GM18526 (cell line): ENCODE data around the gene VASN.

Source experiments
- POLR2A ChIP-seq: IDR thresholded peaks from 3 replicates; pipeline ENCODE4 v1.6.1; 2011; ENCODE audit not compliant: insufficient read length; ENCODE audit errors: extremely low read depth

The VASN gene

GRCh38 chr16:4332623-4333307, 38.9 kb upstream of the VASN start:
- no peak for TF ChIP-seq POLR2A

DNA sequence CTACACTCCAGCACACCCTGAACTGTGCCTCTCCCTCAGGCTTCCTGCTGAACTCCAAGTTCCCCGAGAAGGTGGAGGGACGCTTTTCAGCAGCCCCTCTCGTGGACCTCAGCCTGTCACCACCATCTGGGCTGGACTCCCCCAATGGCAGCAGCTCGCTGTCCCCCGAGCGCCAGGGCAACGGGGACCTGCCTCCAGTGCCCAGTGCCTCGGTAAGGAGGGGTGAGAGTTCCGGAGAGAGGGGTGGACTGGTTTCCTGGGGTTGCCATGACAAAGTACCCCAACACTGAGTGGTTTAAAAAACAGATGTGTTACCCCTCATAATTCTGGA, 38.4 kb upstream of the VASN start:
- no peak for TF ChIP-seq POLR2A

DNA sequence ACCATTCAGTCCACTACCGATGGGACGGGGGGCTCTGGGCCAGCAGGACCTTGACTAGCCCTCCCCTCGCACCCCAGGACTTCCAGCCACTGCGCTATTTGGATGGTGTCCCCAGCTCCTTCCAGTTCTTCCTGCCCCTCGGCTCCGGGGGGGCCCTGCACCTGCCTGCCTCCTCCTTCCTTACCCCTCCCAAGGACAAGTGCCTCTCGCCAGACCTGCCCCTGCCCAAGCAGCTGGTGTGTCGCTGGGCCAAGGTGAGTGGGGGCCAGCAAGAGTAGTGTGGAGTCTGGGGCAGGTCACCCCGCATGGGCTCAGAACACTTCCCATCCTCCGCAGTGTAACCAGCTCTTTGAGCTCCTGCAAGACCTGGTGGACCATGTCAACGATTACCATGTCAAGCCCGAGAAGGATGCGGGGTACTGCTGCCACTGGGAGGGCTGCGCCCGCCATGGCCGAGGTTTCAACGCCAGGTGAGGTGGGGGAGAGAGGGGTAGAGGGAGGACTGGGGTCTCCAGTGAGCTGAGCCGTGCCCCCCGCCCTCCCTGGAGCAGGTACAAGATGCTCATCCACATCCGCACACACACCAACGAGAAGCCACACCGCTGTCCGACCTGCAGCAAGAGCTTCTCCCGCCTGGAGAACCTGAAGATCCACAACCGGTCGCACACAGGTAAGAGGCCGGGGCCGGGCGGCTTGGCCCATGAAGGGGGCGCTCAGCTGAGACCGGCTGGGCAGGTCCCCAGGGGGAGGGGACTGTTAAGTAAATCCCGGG, 36.7 kb upstream of the VASN start:
- no peak for TF ChIP-seq POLR2A

- TF ChIP-seq POLR2A, result no peak
These were observed 34.7 kb upstream of the VASN start for GRCh38 chr16:4336701-4337539.

DNA sequence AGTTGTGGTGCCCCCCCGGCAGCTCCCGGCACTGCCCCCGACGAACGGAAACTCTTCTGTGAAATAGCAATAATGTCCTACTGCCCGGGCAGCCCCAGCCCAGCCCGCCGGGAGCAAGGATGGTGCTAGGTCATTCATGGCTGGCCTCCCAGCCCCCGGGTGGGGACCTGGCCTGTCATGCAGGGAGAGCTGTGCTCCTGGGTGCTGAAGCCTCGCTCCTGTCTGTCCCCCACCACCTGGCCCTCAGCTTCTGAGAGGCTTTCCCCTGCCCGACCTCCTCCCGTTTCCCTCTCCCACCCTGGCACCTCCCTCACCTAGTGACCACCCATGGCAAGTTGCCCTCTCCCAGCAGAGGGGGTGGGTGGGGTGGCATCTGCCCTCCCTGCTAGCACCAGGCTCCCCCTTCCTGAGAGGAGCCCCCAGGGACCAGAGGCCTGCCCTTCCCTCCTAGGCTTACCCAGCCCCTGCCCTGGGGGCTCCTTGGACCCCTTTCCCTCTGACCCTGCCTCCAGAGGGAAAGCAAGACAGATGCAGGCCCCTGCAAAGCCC, 34.0 kb upstream of the VASN start:
- no peak for TF ChIP-seq POLR2A

DNA sequence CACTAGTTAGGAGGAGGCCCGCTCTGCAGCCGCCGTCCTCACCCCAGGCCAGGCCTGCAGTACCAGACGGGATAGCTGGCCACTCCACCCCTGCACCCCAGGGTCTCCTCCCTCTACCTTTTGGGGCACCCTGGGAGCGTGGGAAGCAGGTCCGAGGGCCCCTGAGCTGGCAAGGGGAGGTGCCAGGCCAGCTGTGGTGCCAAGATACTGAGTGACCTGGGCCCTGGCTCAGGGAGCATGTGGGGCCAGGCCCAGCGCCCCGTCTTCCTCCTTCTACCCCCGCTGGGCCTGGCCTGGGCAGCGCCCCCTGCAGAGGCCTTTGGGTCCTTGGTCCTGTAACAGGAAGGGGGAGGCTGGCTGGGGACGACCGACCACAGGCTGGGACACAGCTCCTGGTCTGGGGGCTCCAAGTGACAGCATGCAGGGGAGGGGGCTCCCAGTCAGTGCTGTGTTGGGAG, 33.5 kb upstream of the VASN start:
- TF ChIP-seq POLR2A, result no peak

DNA sequence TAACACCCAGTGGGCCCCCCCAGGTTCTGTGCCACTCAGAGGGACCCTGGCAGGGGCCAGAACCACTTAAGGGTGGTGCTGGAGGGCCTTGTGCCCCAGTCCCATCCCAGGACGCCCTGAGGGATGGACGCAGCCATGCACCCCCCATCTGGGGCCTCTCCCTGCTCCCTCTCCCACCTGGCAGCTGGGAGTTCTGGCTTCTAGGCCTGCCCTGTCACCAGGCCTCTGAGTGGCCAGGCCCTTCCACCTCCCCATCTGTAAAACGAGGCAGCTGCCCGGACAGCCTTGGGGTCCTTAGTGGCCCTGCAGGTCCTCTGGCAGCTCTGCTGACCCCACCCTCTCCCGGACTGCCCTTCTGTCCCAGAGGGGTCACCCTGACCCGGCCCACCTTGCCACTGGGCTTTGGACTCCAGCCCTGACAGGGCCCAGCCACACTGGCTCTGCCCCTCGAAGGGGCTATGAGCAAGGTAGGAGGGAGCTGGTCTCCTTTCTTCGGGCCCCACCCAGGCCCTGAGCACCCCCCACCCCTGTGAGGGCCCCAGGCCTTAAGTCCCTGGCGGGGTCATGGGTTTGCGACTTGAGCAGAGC, 32.8 kb upstream of the VASN start:
- no peak for TF ChIP-seq POLR2A

- no peak for TF ChIP-seq POLR2A
These were observed 32.2 kb upstream of the VASN start for GRCh38 chr16:4339455-4339854.

DNA sequence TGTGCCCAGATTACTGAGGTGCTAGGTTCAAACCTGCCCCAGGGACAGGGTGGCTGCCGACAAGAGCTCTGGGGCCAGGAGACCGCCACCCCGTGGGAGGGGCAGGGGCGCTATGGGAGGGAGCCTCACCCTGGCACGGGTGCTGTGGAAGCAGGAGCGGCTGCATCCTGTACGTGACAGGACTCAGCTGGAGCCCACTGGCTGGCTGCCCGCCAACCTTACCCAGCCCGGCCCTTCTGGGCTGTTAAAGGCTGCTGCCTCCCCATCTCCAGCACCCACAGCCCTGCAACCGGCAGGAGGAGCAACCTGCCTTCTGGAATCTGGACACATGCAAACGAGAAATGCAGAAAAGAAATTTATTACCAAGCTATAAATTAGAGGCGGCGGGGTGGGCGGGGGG, 31.7 kb upstream of the VASN start:
- no peak for TF ChIP-seq POLR2A

GRCh38 chr16:4340443-4340842, 31.2 kb upstream of the VASN start:
- TF ChIP-seq POLR2A, result no peak

DNA sequence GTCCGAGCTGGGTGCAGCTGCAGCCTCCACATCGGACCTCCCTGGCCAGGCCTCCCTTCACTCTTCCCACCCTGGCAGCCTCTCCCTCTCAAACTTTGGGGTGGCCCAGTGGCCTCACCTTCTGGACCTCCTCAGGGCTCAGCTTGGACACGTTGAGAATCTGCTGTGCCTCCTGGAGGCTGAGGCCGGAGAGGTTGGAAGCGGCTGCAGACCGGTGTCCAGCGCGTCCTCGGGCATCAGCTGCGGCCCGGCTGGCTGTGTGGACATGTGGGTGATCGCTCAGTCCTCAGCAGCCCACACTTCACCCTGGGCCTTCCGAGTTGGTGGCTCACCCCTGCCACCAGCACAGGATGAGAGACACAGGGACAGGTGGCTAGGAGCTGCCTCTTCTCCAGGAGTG, 30.4 kb upstream of the VASN start:
- TF ChIP-seq POLR2A, result no peak

DNA sequence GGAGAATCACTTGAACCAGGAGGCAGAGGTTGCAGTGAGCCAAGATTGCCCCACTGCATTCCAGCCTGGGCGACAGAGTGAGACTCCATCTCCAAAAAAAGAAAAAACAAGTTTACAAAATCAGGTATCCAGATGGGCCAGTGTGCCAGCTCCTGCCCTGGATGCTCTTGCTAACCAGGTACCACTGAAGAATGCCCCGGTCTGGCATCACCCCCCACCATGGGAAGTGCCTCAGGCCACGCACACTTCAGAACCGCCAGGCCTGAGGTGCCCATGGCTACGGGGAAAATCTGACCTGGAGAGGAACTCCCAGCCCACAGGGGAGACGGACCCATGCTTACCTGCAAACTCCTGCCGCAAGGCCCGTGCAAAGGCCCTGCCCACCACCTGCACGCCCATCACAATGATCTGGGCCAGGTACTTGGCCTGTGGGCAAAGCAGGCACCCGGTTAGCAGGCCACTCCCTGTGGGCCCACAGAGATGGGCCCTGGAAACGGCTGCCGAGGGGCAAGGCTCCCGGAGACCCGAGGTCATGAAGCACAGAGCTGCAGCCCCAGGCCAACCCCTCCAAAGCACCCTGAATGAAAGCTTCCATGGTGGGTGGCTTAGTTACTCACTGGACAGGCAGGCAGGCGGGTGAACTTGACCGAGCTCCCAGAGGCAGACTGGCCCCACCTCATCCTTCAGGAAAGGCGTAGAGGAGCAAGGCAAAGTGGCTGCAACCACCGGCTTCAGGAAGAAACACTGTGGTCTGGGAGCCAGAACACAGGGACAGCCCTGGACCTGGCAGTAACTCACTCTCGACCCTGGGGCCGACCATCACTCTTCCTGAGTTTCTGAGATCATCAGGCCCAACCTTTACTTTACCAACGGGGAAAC, 28.5 kb upstream of the VASN start:
- TF ChIP-seq POLR2A, result no peak

DNA sequence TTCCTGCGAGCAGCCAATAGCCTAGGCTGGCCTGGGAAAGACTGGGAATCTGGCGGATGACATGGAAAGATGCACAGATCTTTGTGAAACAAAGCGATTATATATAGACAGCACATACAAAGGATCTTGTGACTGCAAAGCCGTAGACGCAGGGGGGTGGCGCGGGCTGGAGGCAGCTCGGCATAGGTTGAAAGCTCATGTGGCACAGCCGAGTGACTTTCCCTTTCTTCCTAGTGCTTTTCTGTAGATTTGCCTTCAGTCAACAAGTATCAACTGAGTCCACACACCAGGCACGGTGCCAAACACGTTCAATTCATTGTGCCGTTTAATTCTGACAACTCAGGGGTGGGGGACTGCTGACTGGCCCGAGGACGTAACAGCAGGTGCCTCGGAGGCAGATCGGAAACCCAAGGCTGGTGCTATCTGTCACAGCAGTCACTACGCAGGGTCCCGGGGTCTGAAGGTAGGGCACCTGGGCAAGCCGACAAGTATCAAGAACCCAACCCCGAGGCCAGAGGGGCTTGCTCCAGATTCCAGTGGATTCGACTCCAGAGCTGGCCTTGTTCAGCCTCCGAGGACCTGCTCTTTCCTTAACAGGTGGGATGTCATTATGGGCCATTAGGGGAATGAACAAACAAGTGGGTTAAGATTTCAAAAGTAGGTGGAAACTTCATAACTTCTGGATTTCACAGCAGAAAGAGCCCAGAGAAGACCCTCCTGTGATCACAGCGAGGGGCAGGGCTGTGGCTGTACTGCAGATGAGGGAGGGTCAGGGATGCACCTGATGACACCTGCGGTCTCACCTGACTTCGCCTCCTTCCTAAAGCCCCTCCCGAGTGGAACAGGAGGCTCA, 26.4 kb upstream of the VASN start:
- no peak for TF ChIP-seq POLR2A
